ENCODE results near the gene TMEM240. TPM values are rescaled to one million over a fixed set of nuclear protein-coding genes. Genes with fewer than 3 reads are reported as not detected.
"Not testable (repeated sequence)": the region's sequence is repeated elsewhere in the genome, so short reads cannot be mapped to it uniquely, and the experiment has no call there.

TMEM240 gene
- total and polyA plus RNA-seq, 2 donors (not counting 1 experiment from before 2014, with no cell fraction given): 0.28 to 1.8 TPM

GRCh38 chr1:1505366-1505798 lies 35.0 kb downstream of the TMEM240 start:
- TF ChIP-seq CTCF (IDR thresholded peaks at IDR 0.05): peak; percentile 17
- not testable (repeated sequence) for H3K4me1 ChIP-seq (ENCODE audit: control insufficient read depth in 2 of 2, insufficient read depth in 2 of 2, low read length in 2 of 2); H3K36me3 ChIP-seq (replicated peaks in 1 of 2; ENCODE audit: control extremely low read depth in 1 of 2, control insufficient read depth in 1 of 2, extremely low read depth in 1 of 2, insufficient read depth in 2 of 2, low read length in 1 of 2); H4K20me1 ChIP-seq (ENCODE audit: control insufficient read depth, insufficient read depth, low read length, poor library complexity, severe bottlenecking); H3K27me3 Mint-ChIP-seq; H3K79me2 ChIP-seq (ENCODE audit: control insufficient read depth, insufficient read depth, low read length); H3K9me3 ChIP-seq (ENCODE audit: control extremely low read depth in 1 of 3, control insufficient read depth in 2 of 3, insufficient read depth in 1 of 3, low read length in 2 of 3); H3K9me3 Mint-ChIP-seq (ENCODE audit: insufficient read depth); H3K27me3 ChIP-seq (replicated peaks in 1 of 4; ENCODE audit: control extremely low read depth in 1 of 4, control insufficient read depth in 3 of 4, insufficient read depth in 4 of 4, low read length in 3 of 4)
- no CpG with 5 or more reads among the region's 22 CpGs for WGBS (ENCODE audit: insufficient coverage)
- DNase-seq: peak; percentile 63
- CTCF ChIA-PET: interaction anchor here (0.8 to 1.2 kb wide), 6 partner anchors 64 to 214 kb away, joined by 3 to 4 read pairs (median 3); partner anchors contain the start of genes AURKAIP1 and CCNL2
- Histone ChIP-seq H3K27ac (ENCODE audit: low read length in 2 of 2) (peak overlapping the region; percentile 58 to 82), H2AFZ (ENCODE audit: insufficient read depth, low read depth, low read length, poor library complexity, severe bottlenecking) (peak overlapping the region; percentile 49), H3K4me2 (replicated peaks; ENCODE audit: low read depth, low read length, poor library complexity, severe bottlenecking) (peak overlapping the region; percentile 60), H3K4me3 (ENCODE audit: control extremely low read depth in 1 of 5, extremely low read depth in 1 of 5, insufficient read depth in 1 of 5, low read depth in 2 of 5, low read length in 4 of 5) (peak overlapping the region in 4 of 5 experiments; percentile 19 to 44 (median 26)), H3K9ac (ENCODE audit: low read length) (peak overlapping the region; percentile 32)
- H3K4me1 Mint-ChIP-seq: peaks cover 10% of the 10 kb centered on the region
- peak overlapping the region; percentile 93 for H3K4me3 Mint-ChIP-seq
- POLR2A ChIA-PET: interaction anchor here (0.7 to 1.2 kb wide), 2 partner anchors 97 to 130 kb away, joined by 3 to 7 read pairs; partner anchors contain the start of gene AURKAIP1
- intact Hi-C loops (cut with micrococcal nuclease): loop anchor here (2.0 kb wide), 2 partner anchors 35 to 99 kb away; partner anchors contain the start of genes ATAD3B and MRPL20
- ATAC-seq (ENCODE audit: low read depth): peak; percentile 82
- H3K27ac Mint-ChIP-seq: peak overlapping the region; percentile 93

- not testable (repeated sequence) for H4K20me1 ChIP-seq (ENCODE audit: control insufficient read depth, insufficient read depth, low read length, poor library complexity, severe bottlenecking); H3K4me1 ChIP-seq (ENCODE audit: control insufficient read depth in 2 of 2, insufficient read depth in 2 of 2, low read length in 2 of 2); H3K9me3 ChIP-seq (ENCODE audit: control extremely low read depth in 1 of 3, control insufficient read depth in 2 of 3, insufficient read depth in 1 of 3, low read length in 2 of 3); H3K79me2 ChIP-seq (ENCODE audit: control insufficient read depth, insufficient read depth, low read length); H3K27me3 ChIP-seq (replicated peaks in 1 of 4; ENCODE audit: control extremely low read depth in 1 of 4, control insufficient read depth in 3 of 4, insufficient read depth in 4 of 4, low read length in 3 of 4); H3K27me3 Mint-ChIP-seq; H3K9me3 Mint-ChIP-seq (ENCODE audit: insufficient read depth); H3K36me3 ChIP-seq (replicated peaks in 1 of 2; ENCODE audit: control extremely low read depth in 1 of 2, control insufficient read depth in 1 of 2, extremely low read depth in 1 of 2, insufficient read depth in 2 of 2, low read length in 1 of 2)
- 38% methylated on average over 13 of the region's 16 CpGs for WGBS (ENCODE audit: insufficient coverage)
- intact Hi-C loops (cut with micrococcal nuclease): loop anchor here (2.0 kb wide), 2 partner anchors 34 to 98 kb away; partner anchors contain the start of genes ATAD3B and MRPL20
- peak; percentile 72 for DNase-seq
- POLR2A ChIA-PET: interaction anchor here (0.7 to 1.2 kb wide), 2 partner anchors 97 to 130 kb away, joined by 3 to 7 read pairs; partner anchors contain the start of gene AURKAIP1
- H3K4me3 ChIP-seq (ENCODE audit: control extremely low read depth in 1 of 5, extremely low read depth in 1 of 5, insufficient read depth in 1 of 5, low read depth in 2 of 5, low read length in 4 of 5): peak overlapping the region in 4 of 5 experiments; percentile 19 to 44 (median 26)
- H3K4me2 ChIP-seq (replicated peaks; ENCODE audit: low read depth, low read length, poor library complexity, severe bottlenecking): peak overlapping the region; percentile 60
- H3K27ac ChIP-seq (ENCODE audit: low read length in 2 of 2): peak overlapping the region; percentile 58 to 82
- peaks cover 10% of the 10 kb centered on the region for H3K4me1 Mint-ChIP-seq
- peak; percentile 79 for TF ChIP-seq CTCF (IDR thresholded peaks at IDR 0.05)
- ATAC-seq (ENCODE audit: low read depth): peak; percentile 48
- CTCF ChIA-PET: interaction anchor here (0.7 to 1.5 kb wide), 8 partner anchors 63 to 382 kb away, joined by 3 to 4 read pairs (median 3); partner anchors contain the start of gene CCNL2
- H2AFZ ChIP-seq (ENCODE audit: insufficient read depth, low read depth, low read length, poor library complexity, severe bottlenecking): peak overlapping the region; percentile 49
- peak overlapping the region; percentile 32 for H3K9ac ChIP-seq (ENCODE audit: low read length)
- H3K4me3 Mint-ChIP-seq: peak overlapping the region; percentile 93
- peak overlapping the region; percentile 93 for H3K27ac Mint-ChIP-seq
Measured at GRCh38 chr1:1504777-1505365, 35.6 kb downstream of the TMEM240 start.

- H3K9me3 Mint-ChIP-seq (ENCODE audit: insufficient read depth); H3K27me3 Mint-ChIP-seq; CTCF ChIA-PET; H3K4me3 ChIP-seq (ENCODE audit: control extremely low read depth in 1 of 5, extremely low read depth in 1 of 5, insufficient read depth in 1 of 5, low read depth in 2 of 5, low read length in 4 of 5); H2AFZ ChIP-seq (ENCODE audit: insufficient read depth, low read depth, low read length, poor library complexity, severe bottlenecking); H3K36me3 ChIP-seq (replicated peaks in 1 of 2; ENCODE audit: control extremely low read depth in 1 of 2, control insufficient read depth in 1 of 2, extremely low read depth in 1 of 2, insufficient read depth in 2 of 2, low read length in 1 of 2); H4K20me1 ChIP-seq (ENCODE audit: control insufficient read depth, insufficient read depth, low read length, poor library complexity, severe bottlenecking); H3K27ac Mint-ChIP-seq; H3K9ac ChIP-seq (ENCODE audit: low read length); H3K4me1 ChIP-seq (ENCODE audit: control insufficient read depth in 2 of 2, insufficient read depth in 2 of 2, low read length in 2 of 2); H3K27ac ChIP-seq (ENCODE audit: low read length in 2 of 2); H3K27me3 ChIP-seq (replicated peaks in 1 of 4; ENCODE audit: control extremely low read depth in 1 of 4, control insufficient read depth in 3 of 4, insufficient read depth in 4 of 4, low read length in 3 of 4); ATAC-seq (ENCODE audit: low read depth); intact Hi-C loops (cut with micrococcal nuclease); H3K4me1 Mint-ChIP-seq; H3K4me2 ChIP-seq (replicated peaks; ENCODE audit: low read depth, low read length, poor library complexity, severe bottlenecking); H3K79me2 ChIP-seq (ENCODE audit: control insufficient read depth, insufficient read depth, low read length); DNase-seq; H3K4me3 Mint-ChIP-seq; POLR2A ChIA-PET: not testable (repeated sequence)
- WGBS (ENCODE audit: insufficient coverage): 97% methylated on average over 5 of the region's 18 CpGs
- H3K9me3 ChIP-seq (ENCODE audit: control extremely low read depth in 1 of 3, control insufficient read depth in 2 of 3, insufficient read depth in 1 of 3, low read length in 2 of 3): peaks cover 0 to 25% (median 1%) of the 10 kb centered on the region in 3 donors
Measured at GRCh38 chr1:1495461-1495975, 44.9 kb downstream of the TMEM240 start.
